ENCODE measurements around the gene AP1G2. TPM values are rescaled to one million over a fixed set of nuclear protein-coding genes. Genes with fewer than 3 reads are reported as not detected.

Gene AP1G2
- 627 and 648 TPM in 2 replicates for total RNA-seq
- total RNA-seq (2013) = 179 TPM
- polyA plus RNA-seq = 1,185 and 1,300 TPM in 2 replicates
- polyA minus RNA-seq = 157 and 235 TPM in 2 replicates

GRCh38 chr14:23567186-23568020 is at the start of gene AP1G2:
Gene AP1G2 (minus strand): TSS chr14:23567791. CDS start chr14:23567314, 477 bp downstream.
- Mint-ChIP-seq H3K9me3 (ENCODE audit: insufficient read depth) (no peaks in the 10 kb centered on the region), H3K4me3 (peak within 1 kb of the TSS; percentile 96), H3K27ac (peak within 1 kb of the TSS; percentile 96), H3K4me1 (peaks cover 36% of the 10 kb centered on the region), H3K27me3 (peaks cover 11% of the 10 kb centered on the region)
- Histone ChIP-seq H3K4me2 (replicated peaks; ENCODE audit: low read depth, low read length, poor library complexity, severe bottlenecking) (peak within 1 kb of the TSS; percentile 76), H3K27ac (ENCODE audit: low read length in 2 of 2) (peak within 1 kb of the TSS; percentile 71 to 72), H3K4me1 (ENCODE audit: control insufficient read depth in 2 of 2, insufficient read depth in 2 of 2, low read length in 2 of 2) (peaks cover 15 to 23% of the 10 kb centered on the region in 2 donors), H3K9ac (ENCODE audit: low read length) (peak within 1 kb of the TSS; percentile 82), H3K36me3 (replicated peaks in 1 of 2; ENCODE audit: control extremely low read depth in 1 of 2, control insufficient read depth in 1 of 2, extremely low read depth in 1 of 2, insufficient read depth in 2 of 2, low read length in 1 of 2) (peaks cover 0 to 38% of the 10 kb centered on the region in 2 experiments), H3K4me3 (ENCODE audit: control extremely low read depth in 1 of 5, extremely low read depth in 1 of 5, insufficient read depth in 1 of 5, low read depth in 2 of 5, low read length in 4 of 5) (peak within 1 kb of the TSS; percentile 56 to 94 (median 80)), H3K79me2 (ENCODE audit: control insufficient read depth, insufficient read depth, low read length) (peaks cover 29% of the 10 kb centered on the region), H2AFZ (ENCODE audit: insufficient read depth, low read depth, low read length, poor library complexity, severe bottlenecking) (peak within 1 kb of the TSS; percentile 89), H3K27me3 (replicated peaks in 1 of 4; ENCODE audit: control extremely low read depth in 1 of 4, control insufficient read depth in 3 of 4, insufficient read depth in 4 of 4, low read length in 3 of 4) (peaks cover 0 to 8% (median 3%) of the 10 kb centered on the region in 4 experiments), H4K20me1 (ENCODE audit: control insufficient read depth, insufficient read depth, low read length, poor library complexity, severe bottlenecking) (peaks cover 22% of the 10 kb centered on the region), H3K9me3 (ENCODE audit: control extremely low read depth in 1 of 3, control insufficient read depth in 2 of 3, insufficient read depth in 1 of 3, low read length in 2 of 3) (no peaks in the 10 kb centered on the region)
- TF ChIP-seq EZH2 (IDR thresholded peaks at IDR 0.05; ENCODE audit: borderline replicate concordance, insufficient read depth, low read depth, low read length, poor library complexity, severe bottlenecking) (no peak), CTCF (IDR thresholded peaks at IDR 0.05) (no peak)
- peak; percentile 91 for DNase-seq
- ATAC-seq (ENCODE audit: low read depth) = peak; percentile 95
- under 1% methylated on average over 49 of the region's 53 CpGs for WGBS (ENCODE audit: insufficient coverage)
- ChIA-PET CTCF (interaction anchor here (1.0 to 9.3 kb wide), 3 partner anchors 10 to 240 kb away, joined by 3 to 61 read pairs (median 24); partner anchors contain the start of gene THTPA), POLR2A (interaction anchor here (0.7 to 1.1 kb wide), 3 partner anchors 9 to 799 kb away, joined by 3 to 5 read pairs (median 3); partner anchors contain the start of gene PABPN1)
- intact Hi-C loops (cut with micrococcal nuclease) = loop anchor here (1.0 to 10.0 kb wide), 7 partner anchors 11 to 875 kb away; partner anchors contain the start of genes HOMEZ, NGDN, PCK2 and SDR39U1

- H3K9ac ChIP-seq (ENCODE audit: low read length) = no peak overlapping the region
- H3K9me3 Mint-ChIP-seq (ENCODE audit: insufficient read depth) = no peaks in the 10 kb centered on the region
These were observed 48.3 kb upstream of the AP1G2 start for GRCh38 chr14:23615856-23616255.

More at GRCh38 chr14:23615856-23616255, 48.3 kb upstream of the AP1G2 start:
- no peak overlapping the region for H3K27ac ChIP-seq (ENCODE audit: low read length in 2 of 2)
- Mint-ChIP-seq H3K27me3 (peaks cover 31% of the 10 kb centered on the region), H3K27ac (no peak overlapping the region), H3K4me3 (no peak overlapping the region), H3K4me1 (no peaks in the 10 kb centered on the region)
- H2AFZ ChIP-seq (ENCODE audit: insufficient read depth, low read depth, low read length, poor library complexity, severe bottlenecking) = no peak overlapping the region
- WGBS (ENCODE audit: insufficient coverage) = no CpG with 5 or more reads among the region's 5 CpGs
- POLR2A ChIA-PET = no interaction called here
- no peaks in the 10 kb centered on the region for H3K4me1 ChIP-seq (ENCODE audit: control insufficient read depth in 2 of 2, insufficient read depth in 2 of 2, low read length in 2 of 2)
- no peak for DNase-seq
- TF ChIP-seq CTCF (IDR thresholded peaks at IDR 0.05) = no peak
- no peak for TF ChIP-seq EZH2 (IDR thresholded peaks at IDR 0.05; ENCODE audit: borderline replicate concordance, insufficient read depth, low read depth, low read length, poor library complexity, severe bottlenecking)
- intact Hi-C loops (cut with micrococcal nuclease) = no loop called here
- H3K4me3 ChIP-seq (ENCODE audit: control extremely low read depth in 1 of 5, extremely low read depth in 1 of 5, insufficient read depth in 1 of 5, low read depth in 2 of 5, low read length in 4 of 5) = no peak overlapping the region
- no peaks in the 10 kb centered on the region for H3K36me3 ChIP-seq (replicated peaks in 1 of 2; ENCODE audit: control extremely low read depth in 1 of 2, control insufficient read depth in 1 of 2, extremely low read depth in 1 of 2, insufficient read depth in 2 of 2, low read length in 1 of 2)
- no peaks in the 10 kb centered on the region for H3K27me3 ChIP-seq (replicated peaks in 1 of 4; ENCODE audit: control extremely low read depth in 1 of 4, control insufficient read depth in 3 of 4, insufficient read depth in 4 of 4, low read length in 3 of 4)
- ATAC-seq (ENCODE audit: low read depth) = no peak
- H3K9me3 ChIP-seq (ENCODE audit: control extremely low read depth in 1 of 3, control insufficient read depth in 2 of 3, insufficient read depth in 1 of 3, low read length in 2 of 3) = no peaks in the 10 kb centered on the region
- no peaks in the 10 kb centered on the region for H3K79me2 ChIP-seq (ENCODE audit: control insufficient read depth, insufficient read depth, low read length)
- CTCF ChIA-PET = no interaction called here
- no peaks in the 10 kb centered on the region for H4K20me1 ChIP-seq (ENCODE audit: control insufficient read depth, insufficient read depth, low read length, poor library complexity, severe bottlenecking)
- H3K4me2 ChIP-seq (replicated peaks; ENCODE audit: low read depth, low read length, poor library complexity, severe bottlenecking) = no peak overlapping the region
